ENCODE data around the gene SLX4.

The SLX4 gene

GRCh38 chr16:3589991-3590701 lies 21.3 kb downstream of the SLX4 start:
- no peaks in the 10 kb centered on the region for H3K27me3 Mint-ChIP-seq (ENCODE audit: low read depth)
- H3K4me1 Mint-ChIP-seq: no peaks in the 10 kb centered on the region
- no peak for TF ChIP-seq CTCF (IDR thresholded peaks at IDR 0.05; ENCODE audit: unreplicated experiment in 3 of 3)
- H3K36me3 Mint-ChIP-seq (ENCODE audit: low read depth): peaks cover 35% of the 10 kb centered on the region
- H3K4me3 Mint-ChIP-seq: no peak overlapping the region
- H3K27ac Mint-ChIP-seq: no peak overlapping the region
- H3K9me3 Mint-ChIP-seq: no peaks in the 10 kb centered on the region

GRCh38 chr16:3589441-3589921 lies 21.9 kb downstream of the SLX4 start:
- Mint-ChIP-seq H3K27me3 (ENCODE audit: low read depth) (no peaks in the 10 kb centered on the region), H3K36me3 (ENCODE audit: low read depth) (peaks cover 40% of the 10 kb centered on the region), H3K4me1 (no peaks in the 10 kb centered on the region), H3K4me3 (no peak overlapping the region), H3K27ac (no peak overlapping the region), H3K9me3 (no peaks in the 10 kb centered on the region)
- TF ChIP-seq CTCF (IDR thresholded peaks at IDR 0.05; ENCODE audit: unreplicated experiment in 3 of 3): no peak

- H3K4me1 Mint-ChIP-seq: no peaks in the 10 kb centered on the region
- no peaks in the 10 kb centered on the region for H3K27me3 Mint-ChIP-seq (ENCODE audit: low read depth)
- peaks cover 43% of the 10 kb centered on the region for H3K36me3 Mint-ChIP-seq (ENCODE audit: low read depth)
- TF ChIP-seq CTCF (IDR thresholded peaks at IDR 0.05; ENCODE audit: unreplicated experiment in 3 of 3): no peak
- no peak overlapping the region for H3K4me3 Mint-ChIP-seq
- H3K9me3 Mint-ChIP-seq: no peaks in the 10 kb centered on the region
- H3K27ac Mint-ChIP-seq: no peak overlapping the region
These were observed 22.4 kb downstream of the SLX4 start for GRCh38 chr16:3589001-3589400.

- H3K4me1 Mint-ChIP-seq: no peaks in the 10 kb centered on the region
- H3K27me3 Mint-ChIP-seq (ENCODE audit: low read depth): no peaks in the 10 kb centered on the region
- H3K36me3 Mint-ChIP-seq (ENCODE audit: low read depth): peaks cover 43% of the 10 kb centered on the region
- no peaks in the 10 kb centered on the region for H3K9me3 Mint-ChIP-seq
- TF ChIP-seq CTCF (IDR thresholded peaks at IDR 0.05; ENCODE audit: unreplicated experiment in 3 of 3): no peak
- H3K4me3 Mint-ChIP-seq: no peak overlapping the region
- H3K27ac Mint-ChIP-seq: no peak overlapping the region
These were observed 23.8 kb downstream of the SLX4 start for GRCh38 chr16:3587547-3588110.

GRCh38 chr16:3584412-3584811 lies 27.0 kb downstream of the SLX4 start:
- H3K4me3 Mint-ChIP-seq: no peak overlapping the region
- H3K27me3 Mint-ChIP-seq (ENCODE audit: low read depth): no peaks in the 10 kb centered on the region
- TF ChIP-seq CTCF (IDR thresholded peaks at IDR 0.05; ENCODE audit: unreplicated experiment in 3 of 3): no peak
- H3K36me3 Mint-ChIP-seq (ENCODE audit: low read depth): peaks cover 28% of the 10 kb centered on the region
- peaks cover 19% of the 10 kb centered on the region for H3K4me1 Mint-ChIP-seq
- no peak overlapping the region for H3K27ac Mint-ChIP-seq
- H3K9me3 Mint-ChIP-seq: no peaks in the 10 kb centered on the region

All from nephron (organoid).